HepG2 (cell line): ENCODE results near the gene CUL9. TPM values are rescaled to one million over a fixed set of nuclear protein-coding genes. Genes with fewer than 3 reads are reported as not detected.

Source experiments
- CREB1 ChIP-seq, 2 experiments: fragments of 450-650 bp in 1 of 2; IDR thresholded peaks; 2 replicates each; pipeline ENCODE4 v1.6.1; 2016 to 2017; ENCODE audit warnings: control low read depth in 1 of 2, mild to moderate bottlenecking in 1 of 2, missing compliant biosample characterization in 1 of 2, missing genetic modification characterization in 1 of 2
- GLI4 ChIP-seq: sonication (generic); formaldehyde crosslinking; IDR thresholded peaks from 2 replicates; pipeline ENCODE4 v1.5.1; 2020; ENCODE audit warnings: missing genetic modification reagents, mild to moderate bottlenecking, moderate library complexity, borderline replicate concordance
- HOXA7 ChIP-seq: sonication (generic); formaldehyde crosslinking; IDR thresholded peaks from 2 replicates; pipeline ENCODE4 v1.8.1; 2022; ENCODE audit warnings: mild to moderate bottlenecking, missing genetic modification reagents, moderate library complexity
- NFE2 ChIP-seq: sonication (generic); formaldehyde crosslinking; IDR thresholded peaks from 2 replicates; pipeline ENCODE4 v1.4.0; 2020; ENCODE audit warnings: missing genetic modification reagents
- PPARG ChIP-seq: conservative IDR thresholded peaks from 2 replicates; pipeline ENCODE4 v1.6.1; 2016; ENCODE audit warnings: missing biosample characterization, missing genetic modification reagents
- RXRA ChIP-seq: sonication (generic); formaldehyde crosslinking; IDR thresholded peaks from 2 replicates; pipeline ENCODE4 v1.5.1; 2020; ENCODE audit warnings: missing genetic modification reagents
- SRF ChIP-seq: IDR thresholded peaks from 2 replicates; pipeline ENCODE4 v1.6.1; 2011; ENCODE audit warnings: mild to moderate bottlenecking, low read depth, low read length, moderate library complexity
- TARDBP ChIP-seq: sonication (generic); formaldehyde crosslinking; IDR thresholded peaks from 2 replicates; pipeline ENCODE4 v1.8.0; 2022; ENCODE audit warnings: mild to moderate bottlenecking, missing genetic modification reagents
- U2AF1 ChIP-seq: fragments of 200-400 bp; formaldehyde crosslinking; optimal IDR thresholded peaks from 2 replicates; pipeline ENCODE3; 2017; ENCODE audit warnings: mild to moderate bottlenecking, low read depth, low read length
- ZEB1 ChIP-seq: IDR thresholded peaks from 2 replicates; pipeline ENCODE4 v1.6.1; 2012; ENCODE audit warnings: mild to moderate bottlenecking, low read depth, inconsistent platforms; ENCODE audit not compliant: insufficient replicate concordance
- ZFP90 ChIP-seq: sonication (generic); formaldehyde crosslinking; IDR thresholded peaks from 2 replicates; pipeline ENCODE4 v1.8.0; 2022; ENCODE audit warnings: missing genetic modification reagents, mild to moderate bottlenecking, inconsistent platforms, borderline replicate concordance
- ZNF225 ChIP-seq: sonication (generic); formaldehyde crosslinking; IDR thresholded peaks from 2 replicates; pipeline ENCODE4 v1.4.0; 2020; ENCODE audit warnings: mild to moderate bottlenecking, missing genetic modification reagents
- ZNF263 ChIP-seq: sonication (generic); formaldehyde crosslinking; IDR thresholded peaks from 2 replicates; pipeline ENCODE4 v1.4.0; 2020; ENCODE audit warnings: missing genetic modification reagents
- ZNF34 ChIP-seq: sonication (generic); formaldehyde crosslinking; IDR thresholded peaks from 2 replicates; pipeline ENCODE4 v1.4.0; 2020; ENCODE audit warnings: mild to moderate bottlenecking, missing genetic modification reagents, borderline replicate concordance
- ZNF510 ChIP-seq: sonication (generic); formaldehyde crosslinking; IDR thresholded peaks from 2 replicates; pipeline ENCODE4 v1.4.0; 2020; ENCODE audit warnings: low read depth, mild to moderate bottlenecking, missing genetic modification reagents
- ZNF614 ChIP-seq: IDR thresholded peaks from 2 replicates; pipeline ENCODE4 v1.6.1; 2018; ENCODE audit warnings: missing biosample characterization, missing genetic modification reagents, inconsistent platforms, borderline replicate concordance
- ZNF7 ChIP-seq: IDR thresholded peaks from 2 replicates; pipeline ENCODE4 v1.6.1; 2016; ENCODE audit warnings: missing biosample characterization, missing genetic modification reagents
- ZNF772 ChIP-seq: sonication (generic); formaldehyde crosslinking; IDR thresholded peaks from 2 replicates; pipeline ENCODE4 v1.5.0; 2020; ENCODE audit warnings: mild to moderate bottlenecking, missing genetic modification reagents
- ZNF792 ChIP-seq: IDR thresholded peaks from 2 replicates; pipeline ENCODE4 v1.6.1; 2016
- ZZZ3 ChIP-seq: sonication (generic); formaldehyde crosslinking; IDR thresholded peaks from 2 replicates; pipeline ENCODE4 v1.4.0; 2020; ENCODE audit warnings: missing genetic modification reagents, mild to moderate bottlenecking, borderline replicate concordance
- polyA plus RNA-seq, 8 experiments: library from polyadenylated mRNA; depleted of rRNA in 3 of 8; stranded (reverse) in 7 of 8; unstranded in 1 of 8; fragments of >200 nt; fragmentation: Illumina TruSeq in 4 of 8; extraction: Trizol in 4 of 8; gene quantifications; 2 replicates each; pipeline versions ENCODE4 v1.2.1 to v1.2.3, GENCODE V29; 2011 to 2016; ENCODE audit warnings: low read depth in 4 of 8, missing spikeins in 1 of 8, mixed read lengths in 1 of 8; ENCODE audit not compliant: insufficient read depth in 1 of 8
- total RNA-seq, 5 experiments: library from RNA; depleted of rRNA; stranded (reverse); fragments of >200 nt; fragmentation: Illumina TruSeq; extraction: Trizol; gene quantifications; 2 replicates each; pipeline ENCODE4 v1.2.3, GENCODE V29; 2016; ENCODE audit warnings: low read depth in 1 of 5
- TF ChIP-seq, protein P1 (sequence below): sonication (generic); formaldehyde crosslinking; IDR thresholded peaks from 2 replicates; pipeline ENCODE4 v1.8.0; 2022; ENCODE audit warnings: missing genetic modification reagents, mild to moderate bottlenecking, borderline replicate concordance
- TF ChIP-seq, protein P2 (sequence below): sonication (generic); formaldehyde crosslinking; IDR thresholded peaks from 2 replicates; pipeline ENCODE4 v1.4.0; 2020; ENCODE audit warnings: mild to moderate bottlenecking, missing genetic modification reagents
- TF ChIP-seq, protein P3 (sequence below): IDR thresholded peaks from 2 replicates; pipeline ENCODE4 v1.6.1; 2018; ENCODE audit warnings: missing genetic modification reagents, mild to moderate bottlenecking, missing compliant biosample characterization
- TF ChIP-seq, protein P4 (sequence below): sonication (generic); formaldehyde crosslinking; IDR thresholded peaks from 2 replicates; pipeline ENCODE4 v1.5.0; 2020; ENCODE audit warnings: missing genetic modification reagents
- TF ChIP-seq, protein P5 (sequence below): sonication (generic); formaldehyde crosslinking; IDR thresholded peaks from 2 replicates; pipeline ENCODE4 v1.4.0; 2020; ENCODE audit warnings: missing genetic modification reagents, mild to moderate bottlenecking, borderline replicate concordance

CUL9 gene
- total and polyA plus RNA-seq, 2 of the 13 experiments (the other 11 are each of a cell fraction or from before 2014, with no cell fraction given), result 11.4 to 13.7 TPM

DNA sequence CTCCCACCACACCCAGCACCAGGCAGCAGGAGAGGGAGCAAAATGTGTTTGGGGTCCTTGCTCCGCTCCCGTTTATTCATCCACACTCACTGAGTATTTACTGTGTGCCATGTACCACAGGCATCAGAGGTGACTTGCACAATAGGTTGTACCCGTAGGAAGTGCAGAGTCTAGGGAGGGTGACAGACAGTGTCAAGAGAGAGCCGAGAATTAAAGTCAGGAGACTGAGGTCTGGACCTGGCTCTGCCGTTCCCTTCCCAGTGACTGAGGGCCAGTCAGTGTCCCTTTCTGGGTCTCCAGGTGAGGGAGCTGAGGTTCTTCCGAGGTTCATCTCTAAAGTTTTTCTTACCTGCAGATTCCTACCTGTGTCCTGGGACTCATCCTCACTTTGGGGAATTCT is 83.6 kb downstream of the CUL9 start (continued):
- TF ChIP-seq PPARG (0 out of 2 replicates have a peak, but pooled peaks have one; percentile 26), RXRA (CRISPR knock-in tag) (peak; percentile 30; the same call in 1 of the 2 replicates), TARDBP (no peak), NFE2 (no peak), ZNF792 (CRISPR knock-in tag) (no peak), ZNF34 (CRISPR knock-in tag) (0 out of 2 replicates have a peak, but pooled peaks have one; percentile 7), ZNF510 (CRISPR knock-in tag) (no peak), ZEB1 (no peak), ZNF614 (CRISPR knock-in tag) (no peak), U2AF1 (no peak), ZZZ3 (no peak), ZNF225 (no peak), HOXA7 (CRISPR knock-in tag) (no peak), ZNF772 (CRISPR knock-in tag) (no peak), ZNF7 (CRISPR knock-in tag) (no peak), GLI4 (CRISPR knock-in tag) (0 out of 2 replicates have a peak, but pooled peaks have one; percentile 55), ZNF263 (CRISPR knock-in tag) (no peak), CREB1 (IDR thresholded peaks at IDR 0.05) (no peak), CREB1 (CRISPR knock-in tag; IDR thresholded peaks at IDR 0.05) (no peak), ZFP90 (CRISPR knock-in tag) (0 out of 2 replicates have a peak, but pooled peaks have one; percentile 5), SRF (no peak)
- TF ChIP-seq, protein P1, sequence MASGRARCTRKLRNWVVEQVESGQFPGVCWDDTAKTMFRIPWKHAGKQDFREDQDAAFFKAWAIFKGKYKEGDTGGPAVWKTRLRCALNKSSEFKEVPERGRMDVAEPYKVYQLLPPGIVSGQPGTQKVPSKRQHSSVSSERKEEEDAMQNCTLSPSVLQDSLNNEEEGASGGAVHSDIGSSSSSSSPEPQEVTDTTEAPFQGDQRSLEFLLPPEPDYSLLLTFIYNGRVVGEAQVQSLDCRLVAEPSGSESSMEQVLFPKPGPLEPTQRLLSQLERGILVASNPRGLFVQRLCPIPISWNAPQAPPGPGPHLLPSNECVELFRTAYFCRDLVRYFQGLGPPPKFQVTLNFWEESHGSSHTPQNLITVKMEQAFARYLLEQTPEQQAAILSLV, result no peak
- TF ChIP-seq, protein P2, sequence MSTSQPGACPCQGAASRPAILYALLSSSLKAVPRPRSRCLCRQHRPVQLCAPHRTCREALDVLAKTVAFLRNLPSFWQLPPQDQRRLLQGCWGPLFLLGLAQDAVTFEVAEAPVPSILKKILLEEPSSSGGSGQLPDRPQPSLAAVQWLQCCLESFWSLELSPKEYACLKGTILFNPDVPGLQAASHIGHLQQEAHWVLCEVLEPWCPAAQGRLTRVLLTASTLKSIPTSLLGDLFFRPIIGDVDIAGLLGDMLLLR (CRISPR knock-in tag), result no peak
- TF ChIP-seq, protein P3, sequence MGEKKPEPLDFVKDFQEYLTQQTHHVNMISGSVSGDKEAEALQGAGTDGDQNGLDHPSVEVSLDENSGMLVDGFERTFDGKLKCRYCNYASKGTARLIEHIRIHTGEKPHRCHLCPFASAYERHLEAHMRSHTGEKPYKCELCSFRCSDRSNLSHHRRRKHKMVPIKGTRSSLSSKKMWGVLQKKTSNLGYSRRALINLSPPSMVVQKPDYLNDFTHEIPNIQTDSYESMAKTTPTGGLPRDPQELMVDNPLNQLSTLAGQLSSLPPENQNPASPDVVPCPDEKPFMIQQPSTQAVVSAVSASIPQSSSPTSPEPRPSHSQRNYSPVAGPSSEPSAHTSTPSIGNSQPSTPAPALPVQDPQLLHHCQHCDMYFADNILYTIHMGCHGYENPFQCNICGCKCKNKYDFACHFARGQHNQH (CRISPR knock-in tag), result peak; percentile 55; the same call in 1 of the 2 replicates
- TF ChIP-seq, protein P4, sequence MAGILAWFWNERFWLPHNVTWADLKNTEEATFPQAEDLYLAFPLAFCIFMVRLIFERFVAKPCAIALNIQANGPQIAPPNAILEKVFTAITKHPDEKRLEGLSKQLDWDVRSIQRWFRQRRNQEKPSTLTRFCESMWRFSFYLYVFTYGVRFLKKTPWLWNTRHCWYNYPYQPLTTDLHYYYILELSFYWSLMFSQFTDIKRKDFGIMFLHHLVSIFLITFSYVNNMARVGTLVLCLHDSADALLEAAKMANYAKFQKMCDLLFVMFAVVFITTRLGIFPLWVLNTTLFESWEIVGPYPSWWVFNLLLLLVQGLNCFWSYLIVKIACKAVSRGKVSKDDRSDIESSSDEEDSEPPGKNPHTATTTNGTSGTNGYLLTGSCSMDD (CRISPR knock-in tag), result no peak
- TF ChIP-seq, protein P5, sequence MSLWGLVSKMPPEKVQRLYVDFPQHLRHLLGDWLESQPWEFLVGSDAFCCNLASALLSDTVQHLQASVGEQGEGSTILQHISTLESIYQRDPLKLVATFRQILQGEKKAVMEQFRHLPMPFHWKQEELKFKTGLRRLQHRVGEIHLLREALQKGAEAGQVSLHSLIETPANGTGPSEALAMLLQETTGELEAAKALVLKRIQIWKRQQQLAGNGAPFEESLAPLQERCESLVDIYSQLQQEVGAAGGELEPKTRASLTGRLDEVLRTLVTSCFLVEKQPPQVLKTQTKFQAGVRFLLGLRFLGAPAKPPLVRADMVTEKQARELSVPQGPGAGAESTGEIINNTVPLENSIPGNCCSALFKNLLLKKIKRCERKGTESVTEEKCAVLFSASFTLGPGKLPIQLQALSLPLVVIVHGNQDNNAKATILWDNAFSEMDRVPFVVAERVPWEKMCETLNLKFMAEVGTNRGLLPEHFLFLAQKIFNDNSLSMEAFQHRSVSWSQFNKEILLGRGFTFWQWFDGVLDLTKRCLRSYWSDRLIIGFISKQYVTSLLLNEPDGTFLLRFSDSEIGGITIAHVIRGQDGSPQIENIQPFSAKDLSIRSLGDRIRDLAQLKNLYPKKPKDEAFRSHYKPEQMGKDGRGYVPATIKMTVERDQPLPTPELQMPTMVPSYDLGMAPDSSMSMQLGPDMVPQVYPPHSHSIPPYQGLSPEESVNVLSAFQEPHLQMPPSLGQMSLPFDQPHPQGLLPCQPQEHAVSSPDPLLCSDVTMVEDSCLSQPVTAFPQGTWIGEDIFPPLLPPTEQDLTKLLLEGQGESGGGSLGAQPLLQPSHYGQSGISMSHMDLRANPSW (CRISPR knock-in tag), result no peak
